Liver (tissue), 9 donors: ENCODE measurements around the gene MARCHF3. TPM values are rescaled to one million over a fixed set of nuclear protein-coding genes. Genes with fewer than 3 reads are reported as not detected.

Experiments
- DNase-seq: peaks from one replicate; pipeline ENCODE4 v3.0.0-alpha.2; 2017; ENCODE audit warnings: low spot score
- H3K27ac ChIP-seq, 2 donors: one replicate each; pipeline ENCODE4 v1.7.0; 2013; ENCODE audit warnings: inconsistent platforms in 2 of 2, low read length in 2 of 2, control low read depth in 1 of 2, low read depth in 1 of 2, mild to moderate bottlenecking in 1 of 2
- H3K27me3 ChIP-seq, 4 donors: one replicate each; pipeline versions ENCODE4 v1.6.1 to v1.7.0; 2013; ENCODE audit warnings: low read length in 3 of 4, inconsistent platforms in 1 of 4, mild to moderate bottlenecking in 1 of 4, moderate library complexity in 1 of 4; ENCODE audit not compliant: control insufficient read depth in 4 of 4, insufficient read depth in 4 of 4
- H3K36me3 ChIP-seq, 4 donors: one replicate each; pipeline versions ENCODE4 v1.6.1 to v1.7.0; 2013; ENCODE audit warnings: low read length in 3 of 4, mild to moderate bottlenecking in 3 of 4, low read depth in 1 of 4, moderate library complexity in 1 of 4; ENCODE audit not compliant: control insufficient read depth in 4 of 4, insufficient read depth in 3 of 4
- H3K4me1 ChIP-seq, 4 donors: one replicate each; pipeline versions ENCODE4 v1.6.1 to v1.7.0; 2013; ENCODE audit warnings: low read length in 3 of 4, mild to moderate bottlenecking in 3 of 4, moderate library complexity in 1 of 4; ENCODE audit not compliant: control insufficient read depth in 4 of 4, insufficient read depth in 4 of 4
- H3K4me3 ChIP-seq, 3 donors: one replicate each; pipeline versions ENCODE4 v1.6.1 to v1.7.0; 2013; ENCODE audit warnings: low read length in 3 of 3, control low read depth in 1 of 3, low read depth in 1 of 3, mild to moderate bottlenecking in 1 of 3
- H3K9ac ChIP-seq, 2 donors: one replicate each; pipeline ENCODE4 v1.7.0; 2013; ENCODE audit warnings: low read length in 2 of 2, mild to moderate bottlenecking in 2 of 2, moderate library complexity in 2 of 2, control low read depth in 1 of 2, low read depth in 1 of 2
- H3K9me3 ChIP-seq, 4 donors: one replicate each; pipeline versions ENCODE4 v1.6.1 to v1.7.0; 2013; ENCODE audit warnings: low read length in 3 of 4; ENCODE audit not compliant: control insufficient read depth in 4 of 4
- EGR1 ChIP-seq, 2 donors: IDR thresholded peaks; 2 replicates each; pipeline ENCODE4 v1.6.1; 2016 to 2018; ENCODE audit warnings: antibody characterized with exemption in 2 of 2, low read depth in 2 of 2
- FOXA1 ChIP-seq: IDR thresholded peaks from 2 replicates; pipeline ENCODE4 v1.6.1; 2016; ENCODE audit warnings: antibody characterized with exemption
- FOXA2 ChIP-seq: IDR thresholded peaks from 2 replicates; pipeline ENCODE4 v1.6.1; 2016; ENCODE audit warnings: antibody characterized with exemption
- HNF4A ChIP-seq, 2 donors: conservative IDR thresholded peaks; 2 replicates each; pipeline ENCODE4 v1.6.1; 2016; ENCODE audit warnings: antibody characterized with exemption in 2 of 2, mild to moderate bottlenecking in 2 of 2
- HNF4G ChIP-seq: IDR thresholded peaks from 2 replicates; pipeline ENCODE4 v1.6.1; 2016; ENCODE audit warnings: antibody characterized with exemption
- JUND ChIP-seq, 2 donors: IDR thresholded peaks; 2 replicates each; pipeline ENCODE4 v1.6.1; 2016; ENCODE audit warnings: antibody characterized with exemption in 2 of 2
- NR2F2 ChIP-seq: IDR thresholded peaks from 2 replicates; pipeline ENCODE4 v1.6.1; 2016; ENCODE audit warnings: antibody characterized with exemption
- RXRA ChIP-seq, 2 donors: IDR thresholded peaks; 2 replicates each; pipeline ENCODE4 v1.6.1; 2017 to 2018; ENCODE audit warnings: antibody characterized with exemption in 2 of 2, mild to moderate bottlenecking in 1 of 2
- SP1 ChIP-seq: IDR thresholded peaks from 2 replicates; pipeline ENCODE4 v1.6.1; 2018; ENCODE audit warnings: antibody characterized with exemption, mild to moderate bottlenecking
- TAF1 ChIP-seq: conservative IDR thresholded peaks from 2 replicates; pipeline ENCODE4 v1.6.1; 2016; ENCODE audit warnings: antibody characterized with exemption, mild to moderate bottlenecking
- YY1 ChIP-seq: IDR thresholded peaks from 2 replicates; pipeline ENCODE4 v1.6.1; 2016; ENCODE audit warnings: antibody characterized with exemption, mild to moderate bottlenecking
- WGBS: extraction: QIAGEN DNeasy Blood & Tissue Kit; methylation state at CpG from one replicate; pipeline ENCODE4 v1.1.7; 2013; 5-methylcytosine and 5-hydroxymethylcytosine counted together
- polyA plus RNA-seq, 2 donors: library from polyadenylated mRNA; stranded (reverse) in 1 of 2; unstranded in 1 of 2; fragments of 200-250 nt in 1 of 2; fragments of >200 nt in 1 of 2; fragmentation: Nextera tagmentation in 1 of 2; extraction: Ambion mirVana in 1 of 2; gene quantifications; one replicate each; pipeline versions ENCODE4 v1.2.1 to v1.2.3, GENCODE V29; 2013 to 2015
- total RNA-seq, 2 donors: library from RNA; depleted of rRNA; stranded (reverse); fragments of >200 nt; gene quantifications; one replicate each; pipeline ENCODE4 v1.2.3, GENCODE V29; 2014
- TF ChIP-seq, protein P1 (sequence below): IDR thresholded peaks from 2 replicates; pipeline ENCODE4 v1.6.1; 2016; ENCODE audit warnings: antibody characterized with exemption
- TF ChIP-seq, protein P2 (sequence below): IDR thresholded peaks from 2 replicates; pipeline ENCODE4 v1.6.1; 2016; ENCODE audit warnings: antibody characterized with exemption
- TF ChIP-seq, protein P3 (sequence below): fragments of 150-350 bp; IDR thresholded peaks from 2 replicates; pipeline ENCODE4 v1.5.1; 2017; ENCODE audit warnings: improper control_type of control experiment, low read depth, low read length; ENCODE audit not compliant: missing input control
- TF ChIP-seq, protein P4 (sequence below): IDR thresholded peaks from 2 replicates; pipeline ENCODE4 v1.6.1; 2016; ENCODE audit warnings: antibody characterized with exemption, mild to moderate bottlenecking
- TF ChIP-seq, protein P5 (sequence below): IDR thresholded peaks from 2 replicates; pipeline ENCODE4 v1.6.1; 2016; ENCODE audit warnings: antibody characterized with exemption
- donor health status: healthy.
- donor health status: healthy.
- donor health status: healthy.
- donor health status: healthy.
- donor health status: healthy.

Gene MARCHF3
- total and polyA plus RNA-seq, 4 donors: 0.93 to 51.0 (median 1.4) TPM

DNA sequence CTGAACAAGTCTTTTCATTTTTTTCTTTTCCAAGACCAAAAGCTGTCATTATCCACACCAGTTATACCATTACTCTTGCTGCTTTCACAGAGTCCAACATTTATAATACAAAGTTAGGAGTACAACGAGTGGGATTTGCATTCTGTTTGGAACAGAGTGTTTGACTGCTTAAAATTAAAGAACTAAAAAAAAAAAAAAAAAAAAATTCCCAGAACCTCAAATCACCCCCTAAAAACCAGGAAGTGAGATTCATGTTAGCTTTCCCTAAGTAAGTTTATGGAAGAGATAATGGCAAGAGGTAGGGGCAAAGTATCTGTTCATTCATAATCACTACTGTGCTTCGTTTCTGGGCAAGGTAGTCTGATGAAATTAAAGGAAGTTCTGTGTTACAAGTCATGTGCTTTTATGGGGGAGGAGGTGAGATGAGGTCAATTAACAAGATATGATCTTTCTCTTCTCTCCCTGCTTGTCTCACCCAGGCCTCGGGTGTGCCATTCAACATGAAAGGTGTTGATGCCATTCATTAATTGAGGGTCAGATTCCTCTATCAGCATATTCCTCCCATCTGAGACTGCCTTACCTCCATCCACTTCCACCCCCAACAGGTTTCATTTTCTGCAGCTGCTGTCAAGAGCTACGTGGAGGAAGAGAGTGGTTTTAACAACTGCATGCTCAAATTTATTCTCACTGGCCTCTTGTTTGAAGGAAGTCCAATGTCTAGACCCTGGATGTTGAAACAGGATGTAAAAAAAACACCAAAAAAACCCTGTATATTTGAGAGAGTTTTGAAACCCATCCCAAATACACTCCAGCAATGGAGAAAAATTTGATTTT, 58.1 kb downstream of the MARCHF3 start:
- H3K4me3 ChIP-seq: no peak overlapping the region
- H3K4me1 ChIP-seq: no peaks in the 10 kb centered on the region
- TF ChIP-seq FOXA2 (no peak), TAF1 (no peak), NR2F2 (no peak), FOXA1 (no peak), SP1 (no peak), HNF4A (conservative IDR thresholded peaks at IDR 0.05) (no peak), JUND (IDR thresholded peaks at IDR 0.05) (no peak), HNF4G (no peak), YY1 (no peak), EGR1 (IDR thresholded peaks at IDR 0.05; ENCODE audit: low read depth in 2 of 2) (no peak), RXRA (IDR thresholded peaks at IDR 0.05) (no peak)
- TF ChIP-seq, protein P1, sequence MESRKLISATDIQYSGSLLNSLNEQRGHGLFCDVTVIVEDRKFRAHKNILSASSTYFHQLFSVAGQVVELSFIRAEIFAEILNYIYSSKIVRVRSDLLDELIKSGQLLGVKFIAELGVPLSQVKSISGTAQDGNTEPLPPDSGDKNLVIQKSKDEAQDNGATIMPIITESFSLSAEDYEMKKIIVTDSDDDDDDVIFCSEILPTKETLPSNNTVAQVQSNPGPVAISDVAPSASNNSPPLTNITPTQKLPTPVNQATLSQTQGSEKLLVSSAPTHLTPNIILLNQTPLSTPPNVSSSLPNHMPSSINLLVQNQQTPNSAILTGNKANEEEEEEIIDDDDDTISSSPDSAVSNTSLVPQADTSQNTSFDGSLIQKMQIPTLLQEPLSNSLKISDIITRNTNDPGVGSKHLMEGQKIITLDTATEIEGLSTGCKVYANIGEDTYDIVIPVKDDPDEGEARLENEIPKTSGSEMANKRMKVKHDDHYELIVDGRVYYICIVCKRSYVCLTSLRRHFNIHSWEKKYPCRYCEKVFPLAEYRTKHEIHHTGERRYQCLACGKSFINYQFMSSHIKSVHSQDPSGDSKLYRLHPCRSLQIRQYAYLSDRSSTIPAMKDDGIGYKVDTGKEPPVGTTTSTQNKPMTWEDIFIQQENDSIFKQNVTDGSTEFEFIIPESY: no peak
- TF ChIP-seq, protein P2, sequence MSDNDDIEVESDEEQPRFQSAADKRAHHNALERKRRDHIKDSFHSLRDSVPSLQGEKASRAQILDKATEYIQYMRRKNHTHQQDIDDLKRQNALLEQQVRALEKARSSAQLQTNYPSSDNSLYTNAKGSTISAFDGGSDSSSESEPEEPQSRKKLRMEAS: no peak
- TF ChIP-seq, protein P3, sequence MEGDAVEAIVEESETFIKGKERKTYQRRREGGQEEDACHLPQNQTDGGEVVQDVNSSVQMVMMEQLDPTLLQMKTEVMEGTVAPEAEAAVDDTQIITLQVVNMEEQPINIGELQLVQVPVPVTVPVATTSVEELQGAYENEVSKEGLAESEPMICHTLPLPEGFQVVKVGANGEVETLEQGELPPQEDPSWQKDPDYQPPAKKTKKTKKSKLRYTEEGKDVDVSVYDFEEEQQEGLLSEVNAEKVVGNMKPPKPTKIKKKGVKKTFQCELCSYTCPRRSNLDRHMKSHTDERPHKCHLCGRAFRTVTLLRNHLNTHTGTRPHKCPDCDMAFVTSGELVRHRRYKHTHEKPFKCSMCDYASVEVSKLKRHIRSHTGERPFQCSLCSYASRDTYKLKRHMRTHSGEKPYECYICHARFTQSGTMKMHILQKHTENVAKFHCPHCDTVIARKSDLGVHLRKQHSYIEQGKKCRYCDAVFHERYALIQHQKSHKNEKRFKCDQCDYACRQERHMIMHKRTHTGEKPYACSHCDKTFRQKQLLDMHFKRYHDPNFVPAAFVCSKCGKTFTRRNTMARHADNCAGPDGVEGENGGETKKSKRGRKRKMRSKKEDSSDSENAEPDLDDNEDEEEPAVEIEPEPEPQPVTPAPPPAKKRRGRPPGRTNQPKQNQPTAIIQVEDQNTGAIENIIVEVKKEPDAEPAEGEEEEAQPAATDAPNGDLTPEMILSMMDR: no peak
- TF ChIP-seq, protein P4, sequence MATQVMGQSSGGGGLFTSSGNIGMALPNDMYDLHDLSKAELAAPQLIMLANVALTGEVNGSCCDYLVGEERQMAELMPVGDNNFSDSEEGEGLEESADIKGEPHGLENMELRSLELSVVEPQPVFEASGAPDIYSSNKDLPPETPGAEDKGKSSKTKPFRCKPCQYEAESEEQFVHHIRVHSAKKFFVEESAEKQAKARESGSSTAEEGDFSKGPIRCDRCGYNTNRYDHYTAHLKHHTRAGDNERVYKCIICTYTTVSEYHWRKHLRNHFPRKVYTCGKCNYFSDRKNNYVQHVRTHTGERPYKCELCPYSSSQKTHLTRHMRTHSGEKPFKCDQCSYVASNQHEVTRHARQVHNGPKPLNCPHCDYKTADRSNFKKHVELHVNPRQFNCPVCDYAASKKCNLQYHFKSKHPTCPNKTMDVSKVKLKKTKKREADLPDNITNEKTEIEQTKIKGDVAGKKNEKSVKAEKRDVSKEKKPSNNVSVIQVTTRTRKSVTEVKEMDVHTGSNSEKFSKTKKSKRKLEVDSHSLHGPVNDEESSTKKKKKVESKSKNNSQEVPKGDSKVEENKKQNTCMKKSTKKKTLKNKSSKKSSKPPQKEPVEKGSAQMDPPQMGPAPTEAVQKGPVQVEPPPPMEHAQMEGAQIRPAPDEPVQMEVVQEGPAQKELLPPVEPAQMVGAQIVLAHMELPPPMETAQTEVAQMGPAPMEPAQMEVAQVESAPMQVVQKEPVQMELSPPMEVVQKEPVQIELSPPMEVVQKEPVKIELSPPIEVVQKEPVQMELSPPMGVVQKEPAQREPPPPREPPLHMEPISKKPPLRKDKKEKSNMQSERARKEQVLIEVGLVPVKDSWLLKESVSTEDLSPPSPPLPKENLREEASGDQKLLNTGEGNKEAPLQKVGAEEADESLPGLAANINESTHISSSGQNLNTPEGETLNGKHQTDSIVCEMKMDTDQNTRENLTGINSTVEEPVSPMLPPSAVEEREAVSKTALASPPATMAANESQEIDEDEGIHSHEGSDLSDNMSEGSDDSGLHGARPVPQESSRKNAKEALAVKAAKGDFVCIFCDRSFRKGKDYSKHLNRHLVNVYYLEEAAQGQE: no peak
- TF ChIP-seq, protein P5, sequence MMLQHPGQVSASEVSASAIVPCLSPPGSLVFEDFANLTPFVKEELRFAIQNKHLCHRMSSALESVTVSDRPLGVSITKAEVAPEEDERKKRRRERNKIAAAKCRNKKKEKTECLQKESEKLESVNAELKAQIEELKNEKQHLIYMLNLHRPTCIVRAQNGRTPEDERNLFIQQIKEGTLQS: no peak
- H3K9me3 ChIP-seq: no peaks in the 10 kb centered on the region
- H3K36me3 ChIP-seq: no peaks in the 10 kb centered on the region
- no peaks in the 10 kb centered on the region for H3K27me3 ChIP-seq
- WGBS: 51% methylated on average over 4 of the region's 4 CpGs
- no peak overlapping the region for H3K9ac ChIP-seq
- no peak overlapping the region for H3K27ac ChIP-seq
- DNase-seq: no peak
